ENCODE results near the gene CCDC82. TPM values are rescaled to one million over a fixed set of nuclear protein-coding genes. Genes with fewer than 3 reads are reported as not detected.

CCDC82 gene
- total RNA-seq, 4 donors from 2014 or later, result 12.5 to 31.9 (median 14.3) TPM

GRCh38 chr11:96322775-96323641, 66.7 kb downstream of the CCDC82 start:
- Histone ChIP-seq H3K36me3 (no peaks in the 10 kb centered on the region), H3K4me1 (peaks cover 52% of the 10 kb centered on the region), H3K4me3 (no peak overlapping the region), H3K27ac (no peak overlapping the region), H3K27me3 (no peaks in the 10 kb centered on the region), H3K9me3 (no peaks in the 10 kb centered on the region)
- no peak for TF ChIP-seq POLR2A (IDR thresholded peaks at IDR 0.05)
- 93% methylated on average over 10 of the region's 10 CpGs for WGBS
- no peak for DNase-seq (ENCODE audit: low spot score in 2 of 2)

- Histone ChIP-seq H3K4me1 (peaks cover 71% of the 10 kb centered on the region), H3K36me3 (no peaks in the 10 kb centered on the region), H3K9me3 (no peaks in the 10 kb centered on the region), H3K27me3 (no peaks in the 10 kb centered on the region), H3K27ac (no peak overlapping the region), H3K4me3 (no peak overlapping the region)
- TF ChIP-seq POLR2AphosphoS5 (IDR thresholded peaks at IDR 0.05), result no peak
- no peak for TF ChIP-seq EP300 (IDR thresholded peaks at IDR 0.05)
- TF ChIP-seq, protein P1, sequence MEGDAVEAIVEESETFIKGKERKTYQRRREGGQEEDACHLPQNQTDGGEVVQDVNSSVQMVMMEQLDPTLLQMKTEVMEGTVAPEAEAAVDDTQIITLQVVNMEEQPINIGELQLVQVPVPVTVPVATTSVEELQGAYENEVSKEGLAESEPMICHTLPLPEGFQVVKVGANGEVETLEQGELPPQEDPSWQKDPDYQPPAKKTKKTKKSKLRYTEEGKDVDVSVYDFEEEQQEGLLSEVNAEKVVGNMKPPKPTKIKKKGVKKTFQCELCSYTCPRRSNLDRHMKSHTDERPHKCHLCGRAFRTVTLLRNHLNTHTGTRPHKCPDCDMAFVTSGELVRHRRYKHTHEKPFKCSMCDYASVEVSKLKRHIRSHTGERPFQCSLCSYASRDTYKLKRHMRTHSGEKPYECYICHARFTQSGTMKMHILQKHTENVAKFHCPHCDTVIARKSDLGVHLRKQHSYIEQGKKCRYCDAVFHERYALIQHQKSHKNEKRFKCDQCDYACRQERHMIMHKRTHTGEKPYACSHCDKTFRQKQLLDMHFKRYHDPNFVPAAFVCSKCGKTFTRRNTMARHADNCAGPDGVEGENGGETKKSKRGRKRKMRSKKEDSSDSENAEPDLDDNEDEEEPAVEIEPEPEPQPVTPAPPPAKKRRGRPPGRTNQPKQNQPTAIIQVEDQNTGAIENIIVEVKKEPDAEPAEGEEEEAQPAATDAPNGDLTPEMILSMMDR (IDR thresholded peaks at IDR 0.05), result no peak
- no peak for TF ChIP-seq POLR2A (IDR thresholded peaks at IDR 0.05)
- WGBS, result 82% methylated on average over 5 of the region's 5 CpGs
- DNase-seq (ENCODE audit: low spot score in 2 of 2), result no peak
Observed at GRCh38 chr11:96321091-96321490, 68.6 kb downstream of the CCDC82 start.

- Histone ChIP-seq H3K4me1 (peaks cover 71% of the 10 kb centered on the region), H3K9me3 (no peaks in the 10 kb centered on the region), H3K27ac (no peak overlapping the region), H3K4me3 (no peak overlapping the region), H3K36me3 (no peaks in the 10 kb centered on the region), H3K27me3 (no peaks in the 10 kb centered on the region)
- no peak for DNase-seq (ENCODE audit: low spot score in 2 of 2)
- 77% methylated on average over 2 of the region's 2 CpGs for WGBS
- TF ChIP-seq, protein P1 (IDR thresholded peaks at IDR 0.05), result no peak
- TF ChIP-seq POLR2AphosphoS5 (IDR thresholded peaks at IDR 0.05), result no peak
- TF ChIP-seq POLR2A (IDR thresholded peaks at IDR 0.05), result no peak
- TF ChIP-seq EP300 (IDR thresholded peaks at IDR 0.05), result no peak
Observed at GRCh38 chr11:96319898-96320656, 69.6 kb downstream of the CCDC82 start.

GRCh38 chr11:96318850-96319249, 70.9 kb downstream of the CCDC82 start:
- DNase-seq (ENCODE audit: low spot score in 2 of 2), result no peak
- no peak overlapping the region for H3K4me3 ChIP-seq
- no peak overlapping the region for H3K27ac ChIP-seq
- peaks cover 77% of the 10 kb centered on the region for H3K4me1 ChIP-seq
- no peak for TF ChIP-seq POLR2AphosphoS5 (IDR thresholded peaks at IDR 0.05)
- TF ChIP-seq POLR2A (IDR thresholded peaks at IDR 0.05), result no peak
- TF ChIP-seq, protein P1 (IDR thresholded peaks at IDR 0.05), result no peak
- TF ChIP-seq EP300 (IDR thresholded peaks at IDR 0.05), result no peak
- H3K9me3 ChIP-seq, result no peaks in the 10 kb centered on the region
- 90% methylated on average over 3 of the region's 3 CpGs for WGBS
- H3K36me3 ChIP-seq, result no peaks in the 10 kb centered on the region
- H3K27me3 ChIP-seq, result no peaks in the 10 kb centered on the region

DNA sequence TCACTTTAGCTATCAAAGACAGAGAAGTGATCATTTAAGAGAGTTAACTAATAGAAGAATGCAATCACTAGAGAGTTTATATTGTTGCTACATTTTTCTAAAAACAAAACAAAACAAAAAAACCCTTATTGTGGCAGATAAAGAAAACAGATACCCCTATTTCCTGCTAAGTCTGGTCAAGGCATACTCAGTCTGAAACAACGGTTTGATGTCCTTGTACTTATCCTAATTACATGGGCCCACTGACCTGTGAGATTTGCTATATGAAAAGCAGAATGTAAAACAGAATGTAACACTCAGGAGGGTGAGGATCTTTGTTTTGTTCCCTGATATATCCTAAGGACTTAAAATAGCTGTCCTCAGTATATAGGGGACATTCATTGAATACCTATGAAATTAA, 71.3 kb downstream of the CCDC82 start:
- Histone ChIP-seq H3K27ac (peak overlapping the region; percentile 60), H3K4me3 (no peak overlapping the region), H3K4me1 (peaks cover 81% of the 10 kb centered on the region), H3K9me3 (no peaks in the 10 kb centered on the region), H3K36me3 (no peaks in the 10 kb centered on the region), H3K27me3 (no peaks in the 10 kb centered on the region)
- 88% methylated on average over 1 of the region's 1 CpG for WGBS
- TF ChIP-seq, protein P1 (IDR thresholded peaks at IDR 0.05), result no peak
- TF ChIP-seq POLR2AphosphoS5 (IDR thresholded peaks at IDR 0.05), result no peak
- no peak for DNase-seq (ENCODE audit: low spot score in 2 of 2)

All from suprapubic skin (tissue), 4 donors.